ENCODE data around the gene FBXL15. TPM values are rescaled to one million over a fixed set of nuclear protein-coding genes. Genes with fewer than 3 reads are reported as not detected.

The FBXL15 gene
- total and polyA plus RNA-seq, 12 donors: 6.7 to 19.2 (median 10.2) TPM

GRCh38 chr10:102436312-102436711, 15.7 kb downstream of the FBXL15 start:
- 80 to 82% methylated on average over 6 of the region's 6 CpGs for WGBS, 2 donors
- no peak for ATAC-seq
- DNase-seq: no peak
- Histone ChIP-seq H3K4me1 (peaks cover 4 to 56% (median 12%) of the 10 kb centered on the region in 9 donors), H3K4me3 (peak overlapping the region in 1 of 10 donors; percentile 51), H3K9me3 (no peaks in the 10 kb centered on the region), H3K27ac (peak overlapping the region in 1 of 10 donors; percentile 90), H3K27me3 (peaks cover 0 to 18% (median 5%) of the 10 kb centered on the region in 7 donors), H3K36me3 (no peaks in the 10 kb centered on the region)
- intact Hi-C loops (cut with DNase I): no loop called here
- TF ChIP-seq, protein P1, sequence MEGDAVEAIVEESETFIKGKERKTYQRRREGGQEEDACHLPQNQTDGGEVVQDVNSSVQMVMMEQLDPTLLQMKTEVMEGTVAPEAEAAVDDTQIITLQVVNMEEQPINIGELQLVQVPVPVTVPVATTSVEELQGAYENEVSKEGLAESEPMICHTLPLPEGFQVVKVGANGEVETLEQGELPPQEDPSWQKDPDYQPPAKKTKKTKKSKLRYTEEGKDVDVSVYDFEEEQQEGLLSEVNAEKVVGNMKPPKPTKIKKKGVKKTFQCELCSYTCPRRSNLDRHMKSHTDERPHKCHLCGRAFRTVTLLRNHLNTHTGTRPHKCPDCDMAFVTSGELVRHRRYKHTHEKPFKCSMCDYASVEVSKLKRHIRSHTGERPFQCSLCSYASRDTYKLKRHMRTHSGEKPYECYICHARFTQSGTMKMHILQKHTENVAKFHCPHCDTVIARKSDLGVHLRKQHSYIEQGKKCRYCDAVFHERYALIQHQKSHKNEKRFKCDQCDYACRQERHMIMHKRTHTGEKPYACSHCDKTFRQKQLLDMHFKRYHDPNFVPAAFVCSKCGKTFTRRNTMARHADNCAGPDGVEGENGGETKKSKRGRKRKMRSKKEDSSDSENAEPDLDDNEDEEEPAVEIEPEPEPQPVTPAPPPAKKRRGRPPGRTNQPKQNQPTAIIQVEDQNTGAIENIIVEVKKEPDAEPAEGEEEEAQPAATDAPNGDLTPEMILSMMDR (IDR thresholded peaks at IDR 0.05): no peak

GRCh38 chr10:102437515-102437914, 16.9 kb downstream of the FBXL15 start:
- ATAC-seq (no peak), DNase-seq (no peak)
- WGBS, 2 donors: 92 to 95% methylated on average over 3 of the region's 3 CpGs
- intact Hi-C loops (cut with DNase I): no loop called here
- H3K4me1 ChIP-seq: peaks cover 0 to 48% (median 4%) of the 10 kb centered on the region in 9 donors
- TF ChIP-seq, protein P1 (IDR thresholded peaks at IDR 0.05): no peak
- H3K36me3 ChIP-seq: no peaks in the 10 kb centered on the region
- no peak overlapping the region for H3K4me3 ChIP-seq
- no peak overlapping the region for H3K27ac ChIP-seq
- H3K9me3 ChIP-seq: no peaks in the 10 kb centered on the region
- H3K27me3 ChIP-seq: peaks cover 0 to 18% (median 5%) of the 10 kb centered on the region in 7 donors

DNA sequence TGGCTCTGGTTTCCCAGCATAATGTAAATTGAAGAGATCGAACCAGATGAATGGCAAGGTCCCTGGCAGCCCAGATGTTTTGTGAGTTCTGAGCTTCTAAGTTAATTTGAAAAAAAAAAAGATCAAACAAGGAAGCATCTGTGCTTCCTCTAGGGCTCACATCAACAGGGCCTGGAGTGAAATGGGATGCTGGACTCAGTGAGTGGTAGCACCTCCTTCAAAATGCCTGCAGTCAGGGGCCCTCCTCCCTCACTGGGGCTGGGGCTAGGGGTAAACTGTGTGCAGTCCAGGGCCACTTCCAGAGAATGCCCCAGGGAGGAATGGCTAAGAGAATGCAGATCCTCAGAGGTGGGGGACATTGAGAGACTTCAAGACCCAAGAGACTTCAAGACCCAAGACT, 17.7 kb downstream of the FBXL15 start:
- no peaks in the 10 kb centered on the region for H3K36me3 ChIP-seq
- no peak overlapping the region for H3K27ac ChIP-seq
- H3K9me3 ChIP-seq: no peaks in the 10 kb centered on the region
- ATAC-seq (no peak), DNase-seq (no peak)
- WGBS, 2 donors: 67 to 72% methylated on average over 1 of the region's 1 CpG
- H3K27me3 ChIP-seq: peaks cover 0 to 18% (median 5%) of the 10 kb centered on the region in 7 donors
- no peak overlapping the region for H3K4me3 ChIP-seq
- peaks cover 0 to 43% (median 0%) of the 10 kb centered on the region in 9 donors for H3K4me1 ChIP-seq
- TF ChIP-seq, protein P1 (IDR thresholded peaks at IDR 0.05): no peak
- intact Hi-C loops (cut with DNase I): no loop called here

GRCh38 chr10:102444851-102445250, 24.2 kb downstream of the FBXL15 start:
- WGBS, 2 donors: 72 to 73% methylated on average over 2 of the region's 2 CpGs
- ATAC-seq: no peak

More at GRCh38 chr10:102444851-102445250, 24.2 kb downstream of the FBXL15 start:
- TF ChIP-seq, protein P1 (IDR thresholded peaks at IDR 0.05): no peak
- Histone ChIP-seq H3K27ac (no peak overlapping the region), H3K4me3 (no peak overlapping the region), H3K36me3 (no peaks in the 10 kb centered on the region), H3K9me3 (no peaks in the 10 kb centered on the region), H3K27me3 (no peaks in the 10 kb centered on the region), H3K4me1 (peaks cover 0 to 7% (median 4%) of the 10 kb centered on the region in 9 donors)
- intact Hi-C loops (cut with DNase I): no loop called here
- DNase-seq: no peak
